SK-N-SH treated with all-trans-retinoic acid at 6 μM for 48 hours (cell line): ENCODE data around the gene SLC38A2.

Source experiments
- ATAC-seq: fragments of 200-7000 bp; cut with Tn5 transposase; 3 replicates; pipeline ENCODE4 v1.9.1; 2020; ENCODE audit warnings: mild to moderate bottlenecking, moderate library complexity
- ARNTL ChIP-seq: fragments of 450-650 bp; formaldehyde crosslinking; IDR thresholded peaks from 2 replicates; pipeline ENCODE4 v1.5.0; 2020; ENCODE audit warnings: low read depth, mild to moderate bottlenecking, moderate library complexity, borderline replicate concordance
- ESRRG ChIP-seq: fragments of 250-450 bp; sonication (Bioruptor Pico); IDR thresholded peaks from 2 replicates; pipeline ENCODE4 v1.6.1; 2021; ENCODE audit warnings: mild to moderate bottlenecking
- GLIS3 ChIP-seq: fragments of 250-450 bp; sonication (Bioruptor Pico); IDR thresholded peaks from 2 replicates; pipeline ENCODE4 v1.5.0; 2020; ENCODE audit warnings: mild to moderate bottlenecking, moderate library complexity
- ISL1 ChIP-seq: fragments of 250-450 bp; sonication (Bioruptor Pico); IDR thresholded peaks from 2 replicates; pipeline ENCODE4 v2.1.2; 2022; ENCODE audit warnings: mild to moderate bottlenecking, moderate library complexity
- OSR1 ChIP-seq: fragments of 250-450 bp; sonication (Bioruptor Pico); IDR thresholded peaks from 2 replicates; pipeline ENCODE4 v1.8.0; 2022; ENCODE audit warnings: moderate library complexity, mild to moderate bottlenecking, inconsistent platforms
- PPARA ChIP-seq: fragments of 250-450 bp; sonication (Bioruptor Pico); IDR thresholded peaks from 2 replicates; pipeline ENCODE4 v1.5.0; 2020; ENCODE audit warnings: mild to moderate bottlenecking, borderline replicate concordance
- RARB ChIP-seq: fragments of 250-450 bp; sonication (Bioruptor Pico); IDR thresholded peaks from 2 replicates; pipeline ENCODE4 v1.8.0; 2021; ENCODE audit warnings: mild to moderate bottlenecking, moderate library complexity
- SNAI2 ChIP-seq: fragments of 250-450 bp; sonication (Bioruptor Pico); IDR thresholded peaks from 2 replicates; pipeline ENCODE4 v1.5.0; 2020; ENCODE audit warnings: mild to moderate bottlenecking, moderate library complexity
- TCF4 ChIP-seq: fragments of 250-450 bp; sonication (Bioruptor Pico); IDR thresholded peaks from 2 replicates; pipeline ENCODE4 v1.8.0; 2021; ENCODE audit warnings: mild to moderate bottlenecking, moderate library complexity, borderline replicate concordance
- TOX ChIP-seq: fragments of 250-450 bp; sonication (Bioruptor Pico); IDR thresholded peaks from 2 replicates; pipeline ENCODE4 v1.8.0; 2021; ENCODE audit warnings: mild to moderate bottlenecking, moderate library complexity, borderline replicate concordance
- ZC3H10 ChIP-seq: fragments of 250-450 bp; sonication (Bioruptor Pico); IDR thresholded peaks from 2 replicates; pipeline ENCODE4 v1.5.1; 2021; ENCODE audit warnings: mild to moderate bottlenecking, moderate library complexity
- ZFP3 ChIP-seq: fragments of 250-450 bp; sonication (Bioruptor Pico); IDR thresholded peaks from 2 replicates; pipeline ENCODE4 v1.5.0; 2020; ENCODE audit warnings: mild to moderate bottlenecking, moderate library complexity
- ZFP30 ChIP-seq: fragments of 450-650 bp; formaldehyde crosslinking; IDR thresholded peaks from 2 replicates; pipeline ENCODE4 v1.5.0; 2022; ENCODE audit warnings: mild to moderate bottlenecking, moderate library complexity
- ZNF565 ChIP-seq: fragments of 450-650 bp; formaldehyde crosslinking; conservative IDR thresholded peaks from 2 replicates; pipeline ENCODE4 v1.5.0; 2020; ENCODE audit warnings: low read depth, mild to moderate bottlenecking, moderate library complexity
- ZNF8 ChIP-seq: fragments of 450-650 bp; formaldehyde crosslinking; IDR thresholded peaks from 2 replicates; pipeline ENCODE4 v1.5.0; 2020; ENCODE audit warnings: mild to moderate bottlenecking, moderate library complexity
- TF ChIP-seq, protein P1 (sequence below): fragments of 250-450 bp; sonication (Bioruptor Pico); IDR thresholded peaks from 2 replicates; pipeline ENCODE4 v1.8.0; 2020; ENCODE audit warnings: mild to moderate bottlenecking, moderate library complexity, borderline replicate concordance
- TF ChIP-seq, protein P2 (sequence below): fragments of 250-450 bp; sonication (Bioruptor Pico); IDR thresholded peaks from 2 replicates; pipeline ENCODE4 v1.5.1; 2021; ENCODE audit warnings: mild to moderate bottlenecking, moderate library complexity
- TF ChIP-seq, protein P3 (sequence below): fragments of 250-450 bp; sonication (Bioruptor Pico); IDR thresholded peaks from 2 replicates; pipeline ENCODE4 v1.8.0; 2021; ENCODE audit warnings: low read depth, mild to moderate bottlenecking, moderate library complexity, borderline replicate concordance

SLC38A2 gene

DNA sequence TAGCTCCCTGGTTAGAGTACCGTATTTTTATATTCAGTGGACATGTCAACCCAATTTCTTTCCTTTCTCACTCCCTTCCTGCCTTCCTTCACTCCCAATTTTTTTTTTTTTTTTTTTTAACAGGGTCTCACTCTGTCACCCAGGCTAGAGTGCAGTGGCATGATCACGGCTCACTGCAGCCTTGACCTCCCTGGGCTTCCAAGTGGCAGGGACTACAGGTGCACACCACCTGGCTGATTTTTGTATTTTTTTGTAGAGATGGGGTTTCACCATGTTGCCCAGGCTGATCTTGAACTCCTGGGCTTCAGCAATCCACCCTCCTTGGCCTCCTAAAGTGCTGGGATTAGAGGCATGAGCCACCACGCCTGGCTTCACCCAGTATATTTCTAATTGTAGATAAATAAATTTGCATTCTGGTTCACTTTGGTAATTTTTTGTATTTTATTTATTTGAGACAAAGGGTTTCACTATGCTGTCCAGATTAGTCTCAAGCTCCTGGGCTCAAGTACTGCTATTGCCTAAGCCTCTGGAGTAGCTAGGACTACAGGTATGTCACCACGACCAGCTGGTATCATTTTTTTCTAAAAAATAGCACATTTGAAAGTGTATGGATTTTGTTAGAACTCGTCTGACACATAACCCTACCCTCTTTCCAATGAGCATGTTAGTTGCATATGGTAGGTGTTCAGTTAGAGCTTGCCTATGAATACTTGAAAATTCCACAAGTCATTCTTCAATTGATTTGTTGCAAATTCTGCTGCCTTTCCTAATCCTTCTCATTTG is 15.7 kb downstream of the SLC38A2 start:
- TF ChIP-seq PPARA (CRISPR knock-in tag) (no peak), ISL1 (CRISPR knock-in tag) (no peak), ZFP30 (CRISPR knock-in tag) (no peak), TCF4 (CRISPR knock-in tag) (no peak), ZFP3 (CRISPR knock-in tag) (no peak), OSR1 (CRISPR knock-in tag) (no peak), ARNTL (no peak)
- TF ChIP-seq, protein P1, sequence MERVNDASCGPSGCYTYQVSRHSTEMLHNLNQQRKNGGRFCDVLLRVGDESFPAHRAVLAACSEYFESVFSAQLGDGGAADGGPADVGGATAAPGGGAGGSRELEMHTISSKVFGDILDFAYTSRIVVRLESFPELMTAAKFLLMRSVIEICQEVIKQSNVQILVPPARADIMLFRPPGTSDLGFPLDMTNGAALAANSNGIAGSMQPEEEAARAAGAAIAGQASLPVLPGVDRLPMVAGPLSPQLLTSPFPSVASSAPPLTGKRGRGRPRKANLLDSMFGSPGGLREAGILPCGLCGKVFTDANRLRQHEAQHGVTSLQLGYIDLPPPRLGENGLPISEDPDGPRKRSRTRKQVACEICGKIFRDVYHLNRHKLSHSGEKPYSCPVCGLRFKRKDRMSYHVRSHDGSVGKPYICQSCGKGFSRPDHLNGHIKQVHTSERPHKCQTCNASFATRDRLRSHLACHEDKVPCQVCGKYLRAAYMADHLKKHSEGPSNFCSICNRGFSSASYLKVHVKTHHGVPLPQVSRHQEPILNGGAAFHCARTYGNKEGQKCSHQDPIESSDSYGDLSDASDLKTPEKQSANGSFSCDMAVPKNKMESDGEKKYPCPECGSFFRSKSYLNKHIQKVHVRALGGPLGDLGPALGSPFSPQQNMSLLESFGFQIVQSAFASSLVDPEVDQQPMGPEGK (CRISPR knock-in tag) = no peak
- TF ChIP-seq, protein P2, sequence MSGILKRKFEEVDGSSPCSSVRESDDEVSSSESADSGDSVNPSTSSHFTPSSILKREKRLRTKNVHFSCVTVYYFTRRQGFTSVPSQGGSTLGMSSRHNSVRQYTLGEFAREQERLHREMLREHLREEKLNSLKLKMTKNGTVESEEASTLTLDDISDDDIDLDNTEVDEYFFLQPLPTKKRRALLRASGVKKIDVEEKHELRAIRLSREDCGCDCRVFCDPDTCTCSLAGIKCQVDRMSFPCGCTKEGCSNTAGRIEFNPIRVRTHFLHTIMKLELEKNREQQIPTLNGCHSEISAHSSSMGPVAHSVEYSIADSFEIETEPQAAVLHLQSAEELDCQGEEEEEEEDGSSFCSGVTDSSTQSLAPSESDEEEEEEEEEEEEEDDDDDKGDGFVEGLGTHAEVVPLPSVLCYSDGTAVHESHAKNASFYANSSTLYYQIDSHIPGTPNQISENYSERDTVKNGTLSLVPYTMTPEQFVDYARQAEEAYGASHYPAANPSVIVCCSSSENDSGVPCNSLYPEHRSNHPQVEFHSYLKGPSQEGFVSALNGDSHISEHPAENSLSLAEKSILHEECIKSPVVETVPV (CRISPR knock-in tag) = no peak
- ATAC-seq = peak; percentile 58

DNA sequence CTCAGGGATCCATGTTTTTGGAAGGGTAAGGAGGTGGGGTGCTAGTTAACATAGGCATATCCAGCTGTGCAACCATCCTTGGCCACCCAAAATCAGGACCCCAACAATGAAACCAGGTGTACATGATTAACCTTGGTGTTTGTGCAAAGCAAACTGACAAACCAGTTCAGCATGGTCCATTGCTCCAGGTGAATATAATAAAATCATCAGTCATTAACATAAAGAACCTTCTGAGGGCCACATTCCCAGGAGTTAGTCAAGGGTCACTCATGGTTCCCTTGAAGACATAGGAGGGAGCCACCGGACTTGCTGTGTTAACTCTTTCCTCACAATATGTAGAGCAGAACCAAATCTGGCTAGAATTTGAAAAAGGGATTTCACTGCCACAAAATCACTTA is 17.8 kb downstream of the SLC38A2 start:
- ATAC-seq = no peak
- TF ChIP-seq ESRRG (no peak), ZNF565 (CRISPR knock-in tag) (no peak), PPARA (CRISPR knock-in tag) (no peak)
- TF ChIP-seq, protein P1 (CRISPR knock-in tag) = no peak
- TF ChIP-seq, protein P3, sequence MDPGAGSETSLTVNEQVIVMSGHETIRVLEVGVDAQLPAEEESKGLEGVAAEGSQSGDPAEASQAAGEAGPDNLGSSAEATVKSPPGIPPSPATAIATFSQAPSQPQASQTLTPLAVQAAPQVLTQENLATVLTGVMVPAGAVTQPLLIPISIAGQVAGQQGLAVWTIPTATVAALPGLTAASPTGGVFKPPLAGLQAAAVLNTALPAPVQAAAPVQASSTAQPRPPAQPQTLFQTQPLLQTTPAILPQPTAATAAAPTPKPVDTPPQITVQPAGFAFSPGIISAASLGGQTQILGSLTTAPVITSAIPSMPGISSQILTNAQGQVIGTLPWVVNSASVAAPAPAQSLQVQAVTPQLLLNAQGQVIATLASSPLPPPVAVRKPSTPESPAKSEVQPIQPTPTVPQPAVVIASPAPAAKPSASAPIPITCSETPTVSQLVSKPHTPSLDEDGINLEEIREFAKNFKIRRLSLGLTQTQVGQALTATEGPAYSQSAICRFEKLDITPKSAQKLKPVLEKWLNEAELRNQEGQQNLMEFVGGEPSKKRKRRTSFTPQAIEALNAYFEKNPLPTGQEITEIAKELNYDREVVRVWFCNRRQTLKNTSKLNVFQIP (CRISPR knock-in tag) = no peak

DNA sequence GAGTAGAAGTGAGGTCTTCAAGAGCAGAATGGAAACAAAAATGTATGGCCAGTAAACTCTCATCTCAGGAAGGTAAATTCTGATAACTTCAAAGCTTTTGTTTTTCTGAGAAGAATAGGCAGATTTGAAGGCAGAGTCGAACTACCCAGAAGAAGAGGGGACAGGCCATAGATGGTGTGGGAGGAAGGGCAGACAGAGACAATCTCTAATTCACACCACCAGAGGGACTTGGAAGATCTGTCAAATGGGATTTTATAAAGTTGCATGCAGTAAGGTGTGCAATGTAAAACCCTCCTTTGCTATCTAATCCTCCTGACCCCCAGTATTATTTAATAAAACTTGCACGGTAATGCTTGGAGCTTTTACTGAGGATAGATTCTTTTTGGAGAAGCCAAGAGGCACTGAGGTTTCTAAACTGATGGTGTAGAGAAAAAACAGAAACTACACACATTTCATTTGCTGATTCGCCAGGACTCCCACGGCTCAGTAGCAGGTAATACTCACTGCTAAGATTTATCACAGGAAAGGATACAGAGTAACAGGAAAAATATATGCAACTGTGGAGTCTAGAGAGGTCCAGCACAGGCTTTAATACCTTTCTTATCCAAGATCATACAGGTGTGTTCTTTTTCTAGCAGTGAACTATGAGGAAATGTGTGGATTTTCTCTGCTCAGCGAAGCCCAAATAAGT is 18.3 kb downstream of the SLC38A2 start:
- TF ChIP-seq TOX = no peak
- no peak for ATAC-seq

DNA sequence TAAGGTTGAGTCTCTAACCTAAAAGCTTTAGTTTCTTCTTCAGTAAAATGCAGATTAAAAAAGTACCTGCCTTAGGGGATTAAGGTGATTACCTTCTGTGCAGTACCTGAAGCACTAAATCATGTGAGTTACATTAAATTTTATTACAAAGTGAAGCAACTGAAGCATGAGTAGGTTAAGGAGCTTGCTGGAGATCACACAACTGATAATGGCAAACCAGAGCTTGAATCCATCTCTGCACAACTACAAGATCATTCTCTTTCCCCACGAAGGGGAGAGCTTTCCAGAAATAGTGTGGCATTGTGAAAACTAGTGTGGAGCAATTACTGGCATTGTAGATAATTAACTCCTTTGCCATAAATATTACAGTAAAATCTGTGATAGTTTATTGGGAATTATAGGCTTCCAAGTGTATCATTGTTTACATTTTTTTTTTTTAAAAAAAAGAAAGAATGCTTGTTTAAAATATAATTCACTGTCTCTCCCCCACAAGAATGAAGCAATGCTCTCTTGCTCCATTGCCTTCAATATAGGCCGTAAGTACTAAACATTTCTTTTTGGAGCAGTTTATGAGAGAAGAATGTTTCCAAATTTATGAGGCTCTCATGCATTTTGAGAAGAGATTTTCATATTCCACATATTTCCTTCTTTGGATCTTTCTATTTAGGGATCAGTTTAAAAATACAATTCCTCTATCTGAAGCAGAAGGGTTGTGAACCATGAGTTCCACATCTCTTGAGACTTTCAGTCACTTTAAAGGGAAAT is 20.5 kb downstream of the SLC38A2 start:
- TF ChIP-seq, protein P1 (CRISPR knock-in tag) = no peak
- TF ChIP-seq ZNF8 (CRISPR knock-in tag) (no peak), TOX (no peak), SNAI2 (CRISPR knock-in tag) (no peak), ZC3H10 (CRISPR knock-in tag) (no peak), GLIS3 (CRISPR knock-in tag) (no peak), RARB (CRISPR knock-in tag) (no peak), ISL1 (CRISPR knock-in tag) (no peak), ARNTL (no peak)
- TF ChIP-seq, protein P2 (CRISPR knock-in tag) = no peak
- TF ChIP-seq, all 23 proteins: peak for 0
- ATAC-seq = no peak
